DND-41 (cell line): ENCODE data around the gene NR6A1.

Experiments used
- CTCF ChIP-seq: IDR thresholded peaks from 2 replicates; pipeline ENCODE4 v1.5.1; 2012; ENCODE audit warnings: borderline replicate concordance, low read length, moderate library complexity, mild to moderate bottlenecking; ENCODE audit not compliant: poor library complexity, severe bottlenecking; ENCODE audit errors: extremely low read depth
- EZH2 ChIP-seq: IDR thresholded peaks from 3 replicates; pipeline ENCODE4 v1.6.1; 2012; ENCODE audit warnings: borderline replicate concordance, low read depth, mild to moderate bottlenecking, moderate library complexity, low read length, inconsistent platforms; ENCODE audit not compliant: severe bottlenecking

- TF ChIP-seq CTCF (no peak), EZH2 (no peak)
Measured at GRCh38 chr9:124468061-124468740, 302.9 kb downstream of the NR6A1 start.
